Endometrial microvascular endothelial cells (primary cell): ENCODE results near the gene TTN. TPM values are rescaled to one million over a fixed set of nuclear protein-coding genes. Genes with fewer than 3 reads are reported as not detected.
"Not testable (repeated sequence)": the region's sequence is repeated elsewhere in the genome, so short reads cannot be mapped to it uniquely, and the experiment has no call there.

Experiments
- in situ Hi-C: cut with HindIII; loops from 2 replicates; pipeline ENCODE4 v1.10.0; 2017; ENCODE audit warnings: low sequenced_read_pairs, low pct_unique_long_range_greater_than_20kb; ENCODE audit errors: inconsistent ontology term
- total RNA-seq: library from RNA; depleted of rRNA; stranded (reverse); fragments of >200 nt; gene quantifications from one replicate; pipeline ENCODE4 v1.2.3, GENCODE V29; 2015; ENCODE audit errors: inconsistent ontology term

The TTN gene
- total RNA-seq, 1 donor from 2014 or later, result 0.09 TPM

DNA sequence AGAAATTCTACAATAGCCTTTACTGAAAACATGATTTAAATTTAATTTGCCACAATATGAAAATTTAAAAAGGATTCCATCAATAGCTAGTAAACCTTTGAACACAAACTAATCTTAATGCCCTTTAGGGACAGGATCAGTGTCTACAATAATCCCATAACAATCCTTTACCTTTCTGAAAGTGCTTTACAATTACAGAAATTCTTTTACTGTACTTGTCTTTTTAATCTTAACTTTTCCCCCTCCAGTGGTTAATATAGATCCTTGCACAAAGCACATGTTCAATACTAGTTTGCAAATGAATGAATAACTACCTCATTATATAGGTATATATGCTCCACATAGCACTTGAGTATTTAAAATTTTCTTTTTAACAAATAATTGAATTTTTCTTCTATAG lies 204.3 kb downstream of the TTN start:
- in situ Hi-C loops, result no loop called here

DNA sequence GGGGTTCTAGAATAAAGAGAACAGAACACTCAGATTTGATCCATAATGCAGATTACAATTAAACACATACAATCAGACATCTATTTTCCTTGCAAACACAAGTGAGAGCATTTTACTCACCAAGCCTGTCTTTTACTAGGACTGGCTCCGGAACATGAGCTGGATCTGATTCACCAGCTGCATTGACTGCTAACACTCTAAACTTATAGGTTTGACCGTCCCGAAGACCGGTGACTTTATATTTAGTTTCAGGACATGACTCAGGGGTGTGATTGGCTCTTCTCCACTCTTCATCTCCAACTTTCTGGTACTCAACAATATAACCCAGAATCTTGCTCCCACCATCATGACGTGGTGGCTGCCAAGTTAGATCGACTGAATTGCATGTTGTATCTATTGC lies 214.6 kb downstream of the TTN start:
- in situ Hi-C loops, result no loop called here

DNA sequence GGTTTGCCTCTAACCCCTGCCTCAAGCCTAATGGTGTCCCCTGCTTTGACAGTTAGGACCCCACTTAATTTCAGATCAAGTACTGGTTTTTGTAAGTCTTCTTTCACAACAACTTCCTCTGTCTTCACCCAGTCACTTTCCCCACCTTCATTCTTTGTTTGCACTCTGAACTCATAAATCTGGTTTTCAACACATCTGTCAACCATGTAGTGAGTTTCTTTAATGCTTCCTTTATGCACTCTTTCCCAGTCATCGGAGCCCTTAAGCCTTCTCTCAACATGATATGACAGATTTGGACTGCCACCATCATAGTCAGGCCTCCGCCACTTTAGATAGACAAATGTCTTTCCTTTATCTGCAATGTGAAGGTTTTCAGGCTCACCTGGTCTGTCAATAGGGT lies 217.9 kb downstream of the TTN start:
- in situ Hi-C loops, result no loop called here

DNA sequence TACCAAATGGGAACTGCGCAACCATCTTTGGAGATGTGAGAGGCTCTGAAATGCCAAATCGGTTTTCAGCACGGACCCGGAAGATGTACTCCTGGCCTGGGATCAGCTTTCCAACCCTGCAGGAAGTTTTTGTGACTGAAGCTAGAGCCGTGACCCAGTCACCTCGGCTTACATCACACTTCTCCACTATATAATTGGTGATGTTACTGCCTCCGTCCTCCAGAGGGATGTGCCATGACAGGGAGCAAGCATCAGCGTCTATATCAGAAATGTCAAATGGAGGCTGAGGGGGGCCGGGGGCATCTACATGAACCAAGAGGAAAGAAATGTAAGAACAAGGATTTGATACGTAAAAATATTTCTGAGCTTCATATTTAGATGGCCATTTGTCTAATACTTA lies 222.6 kb downstream of the TTN start:
- in situ Hi-C loops, result no loop called here

DNA sequence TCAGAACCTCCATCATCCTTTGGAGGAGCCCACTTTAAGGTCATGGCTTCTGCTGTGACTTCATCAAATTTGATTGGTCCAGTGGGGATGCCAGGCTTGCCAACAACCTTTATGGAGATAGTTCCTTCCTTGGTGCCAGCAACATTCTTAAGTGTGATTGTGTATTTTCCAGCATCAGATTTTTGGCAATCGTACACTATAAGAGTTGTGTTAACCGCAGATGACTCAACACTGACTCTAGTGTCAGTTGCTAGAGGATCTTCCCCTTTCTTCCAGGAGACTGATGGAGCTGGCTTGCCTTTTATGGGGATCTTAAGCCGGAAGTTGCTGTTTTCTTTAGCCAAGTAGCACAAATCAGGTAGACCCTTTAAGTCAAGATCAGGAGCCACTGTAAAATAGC lies 228.2 kb downstream of the TTN start:
- in situ Hi-C loops, result no loop called here

DNA sequence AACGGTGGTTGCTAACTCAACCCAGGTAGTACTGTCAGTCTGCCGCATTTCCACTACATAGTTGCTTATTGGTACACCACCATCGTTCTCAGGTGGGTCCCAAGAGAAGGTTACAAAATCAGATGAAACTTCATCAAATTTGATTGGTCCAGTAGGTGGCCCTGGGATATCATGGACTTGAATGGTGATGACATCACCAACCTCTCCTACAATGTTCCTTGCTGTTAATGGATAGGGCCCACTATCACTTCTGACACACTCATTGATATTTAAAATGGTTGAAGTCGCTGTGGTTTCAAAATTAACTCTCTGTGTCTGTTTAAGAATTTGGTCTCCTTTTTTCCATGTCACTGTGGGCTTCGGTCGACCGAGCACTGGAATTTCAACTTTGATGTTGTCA lies 232.4 kb downstream of the TTN start:
- in situ Hi-C loops, result no loop called here

DNA sequence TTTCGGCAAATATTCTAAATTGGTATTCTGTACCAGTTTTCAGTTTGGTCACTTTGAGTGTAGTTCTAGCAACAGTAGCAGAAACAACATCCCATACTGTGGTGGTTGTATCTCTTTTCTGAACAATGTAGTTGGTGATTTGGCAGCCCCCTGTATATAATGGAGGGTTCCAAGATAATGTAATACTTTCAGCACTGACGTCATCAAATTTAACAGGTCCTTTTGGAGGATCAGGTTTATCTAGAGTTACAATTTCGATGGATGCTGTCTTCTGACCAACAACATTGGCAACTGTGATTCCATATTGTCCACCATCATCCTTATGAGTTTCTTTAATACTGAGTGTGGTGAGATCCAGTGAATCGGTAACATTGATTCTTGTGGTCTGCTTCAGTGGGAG lies 239.0 kb downstream of the TTN start:
- in situ Hi-C loops, result no loop called here

DNA sequence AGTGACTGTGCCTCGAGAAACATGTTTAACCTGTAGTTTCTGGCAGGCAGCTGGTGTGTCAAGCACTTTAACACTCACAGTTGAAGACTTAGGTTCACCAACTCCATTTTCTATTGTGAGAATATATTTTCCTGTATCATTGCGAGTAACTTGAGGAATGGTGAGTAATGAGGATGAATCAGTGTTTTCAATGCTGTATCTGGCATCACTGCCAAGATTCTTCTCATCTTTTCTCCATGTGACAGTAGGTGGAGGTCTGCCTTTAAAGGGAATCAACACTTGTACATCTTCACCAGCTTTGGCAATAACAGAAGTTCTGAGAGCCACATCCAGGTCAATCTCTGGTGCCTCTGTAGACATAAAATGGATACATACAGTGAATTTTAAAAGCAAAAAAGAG lies 254.2 kb downstream of the TTN start:
- in situ Hi-C loops, result no loop called here

DNA sequence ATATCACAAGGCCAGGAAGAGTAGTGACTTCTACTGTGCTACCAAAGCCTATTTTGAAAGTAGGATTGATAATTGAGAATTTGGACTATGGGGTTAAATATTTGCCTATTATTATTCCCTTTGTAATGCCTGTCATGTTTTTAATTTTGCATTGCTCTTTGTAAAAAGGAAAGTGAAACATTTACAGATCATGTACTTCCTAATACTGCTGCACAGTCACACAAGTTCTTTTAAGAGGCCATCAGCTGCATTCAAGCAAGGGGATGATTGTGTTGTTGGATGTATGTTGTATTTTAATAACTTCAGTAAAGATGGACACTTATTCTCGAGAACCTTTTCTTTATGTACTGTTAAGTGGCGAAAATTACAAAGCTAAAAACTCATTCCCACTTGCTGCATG lies 256.9 kb downstream of the TTN start:
- in situ Hi-C loops, result no loop called here

DNA sequence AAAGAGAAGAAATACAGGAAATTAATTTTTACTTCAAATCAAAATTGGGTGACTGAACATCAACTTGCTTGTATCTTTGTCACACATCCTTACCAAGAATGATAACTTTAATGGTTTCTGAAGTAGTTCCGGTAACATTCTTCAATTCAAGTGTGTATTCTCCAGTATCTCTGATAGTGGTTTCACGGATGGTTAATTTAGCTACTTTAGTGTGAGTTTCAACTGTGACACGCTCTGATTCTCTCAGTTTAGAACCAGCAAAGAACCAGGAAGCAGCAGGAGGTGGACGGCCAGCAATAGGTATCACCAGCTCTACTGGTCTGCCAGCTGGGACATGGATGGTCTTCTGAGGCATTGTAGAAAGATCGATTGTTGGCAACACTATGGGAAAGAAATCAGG lies 264.7 kb downstream of the TTN start:
- in situ Hi-C loops, result no loop called here

DNA sequence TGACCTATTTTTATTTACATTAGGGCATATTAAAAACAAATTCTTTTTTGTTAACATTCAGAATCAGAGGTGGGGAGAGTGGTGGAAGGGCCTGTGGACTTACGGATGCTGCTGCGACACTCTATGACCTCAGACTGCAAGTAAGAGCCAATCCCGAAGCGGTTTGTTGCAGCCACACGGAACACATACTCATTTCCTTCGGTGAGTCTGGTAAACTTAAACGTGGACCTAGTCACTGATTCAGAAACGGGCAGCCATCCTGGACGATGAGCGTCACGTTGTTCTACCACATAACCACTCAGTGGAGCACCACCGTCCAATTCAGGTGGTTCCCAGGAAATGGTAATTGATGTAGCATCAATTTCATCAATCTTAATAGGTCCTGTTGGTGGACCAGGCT lies 265.1 kb downstream of the TTN start:
- in situ Hi-C loops, result no loop called here

DNA sequence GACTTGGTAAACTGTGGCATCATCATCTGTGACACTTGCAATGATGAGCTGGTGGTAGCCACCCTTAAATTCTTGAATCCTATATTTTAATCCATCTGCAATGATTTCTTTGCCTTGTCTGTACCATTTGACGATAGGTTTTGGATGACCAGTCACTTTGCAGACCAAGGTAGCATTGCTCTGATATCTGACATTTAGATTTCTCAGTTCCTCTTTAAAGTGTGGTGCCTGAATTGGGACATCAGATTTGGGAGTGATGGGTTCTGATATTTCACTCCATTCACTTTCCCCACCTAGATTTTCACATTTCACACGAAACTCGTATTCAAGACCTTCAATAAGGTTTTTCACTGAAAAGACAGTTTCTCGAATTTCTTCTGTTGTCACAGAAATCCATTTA lies 271.2 kb downstream of the TTN start:
- in situ Hi-C loops, result no loop called here

DNA sequence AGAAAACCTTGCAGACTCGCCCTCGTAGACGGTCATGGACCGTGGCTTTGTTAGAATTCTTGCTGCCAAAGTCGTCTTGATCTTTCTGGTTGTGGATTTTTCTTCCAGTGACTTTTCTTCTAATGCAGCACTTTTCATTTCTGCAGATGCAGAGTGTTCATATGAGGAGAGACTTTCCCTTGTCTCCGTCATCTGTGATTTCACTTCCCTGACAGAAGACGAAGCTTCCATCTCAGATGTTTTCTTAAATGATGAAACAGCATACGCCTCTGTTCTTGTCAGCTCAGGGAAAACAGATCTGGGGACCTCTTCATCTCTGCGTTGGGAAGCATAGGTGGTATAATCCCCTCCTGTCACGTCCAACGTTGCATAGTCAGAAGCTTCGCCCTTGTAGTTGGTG lies 276.1 kb downstream of the TTN start:
- in situ Hi-C loops, result no loop called here

DNA sequence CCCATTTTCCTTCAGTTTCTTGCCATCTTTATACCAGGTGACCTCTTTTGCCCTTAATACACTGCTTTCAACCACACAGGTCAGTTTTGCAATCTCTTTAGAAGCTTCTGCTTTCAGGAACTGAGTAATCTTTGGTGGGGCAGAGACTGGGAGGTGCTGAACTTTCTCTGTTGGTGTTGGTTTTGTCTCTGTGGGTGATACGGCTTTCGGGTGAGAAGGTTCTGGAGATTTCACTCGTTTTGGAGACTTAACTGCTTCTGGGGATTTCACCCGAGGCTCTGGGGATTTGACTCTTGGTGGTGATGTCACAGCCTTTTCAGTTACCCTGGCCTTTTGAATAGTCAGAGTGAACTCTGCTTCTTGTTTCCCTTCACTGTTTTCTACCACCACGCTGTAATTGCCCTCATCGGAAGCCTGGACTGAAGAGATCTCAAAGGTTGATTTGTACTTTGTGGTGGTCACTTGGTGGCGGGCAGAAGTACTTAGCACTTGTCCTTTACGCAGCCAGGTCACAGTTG lies 276.5 kb downstream of the TTN start:
- in situ Hi-C loops, result no loop called here

DNA sequence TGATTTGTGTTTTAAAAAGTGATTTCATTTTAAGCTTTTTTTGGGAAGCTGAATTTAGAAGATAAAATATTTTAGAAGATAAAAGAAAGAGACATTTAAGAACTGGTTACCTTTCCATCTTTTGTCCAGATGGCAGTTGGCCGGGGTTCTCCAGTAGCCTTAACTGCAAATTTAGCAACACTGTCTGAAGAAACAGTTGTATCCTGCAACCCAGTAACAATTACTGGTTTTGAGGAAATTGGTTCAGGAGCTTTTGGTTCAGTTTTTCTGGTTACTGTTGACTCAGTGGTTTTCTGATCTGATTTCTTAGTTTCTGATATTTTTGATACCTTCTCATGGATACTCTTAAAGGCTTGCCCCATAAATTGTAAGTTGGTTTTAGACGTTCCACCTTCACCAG lies 277.1 kb downstream of the TTN start:
- in situ Hi-C loops, result no loop called here

DNA sequence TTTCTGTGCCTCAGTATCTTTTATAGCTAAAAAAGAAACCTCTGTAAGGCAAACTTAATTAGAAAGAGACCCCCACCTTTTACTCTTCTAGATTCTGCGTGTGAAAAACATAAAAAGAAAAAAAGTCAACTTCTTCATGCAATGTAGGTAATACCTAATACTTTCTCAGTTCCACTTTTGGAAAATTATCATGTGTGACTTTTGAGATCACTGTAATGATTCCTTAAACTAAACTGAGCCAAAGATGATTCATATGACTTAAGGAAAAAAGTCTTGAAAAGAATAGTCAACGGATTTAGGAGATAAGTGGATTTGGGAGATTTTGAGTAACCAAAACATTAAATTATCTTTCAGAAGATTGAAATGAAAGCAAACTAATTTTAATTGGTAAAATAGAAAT lies 278.0 kb downstream of the TTN start:
- in situ Hi-C loops, result no loop called here

DNA sequence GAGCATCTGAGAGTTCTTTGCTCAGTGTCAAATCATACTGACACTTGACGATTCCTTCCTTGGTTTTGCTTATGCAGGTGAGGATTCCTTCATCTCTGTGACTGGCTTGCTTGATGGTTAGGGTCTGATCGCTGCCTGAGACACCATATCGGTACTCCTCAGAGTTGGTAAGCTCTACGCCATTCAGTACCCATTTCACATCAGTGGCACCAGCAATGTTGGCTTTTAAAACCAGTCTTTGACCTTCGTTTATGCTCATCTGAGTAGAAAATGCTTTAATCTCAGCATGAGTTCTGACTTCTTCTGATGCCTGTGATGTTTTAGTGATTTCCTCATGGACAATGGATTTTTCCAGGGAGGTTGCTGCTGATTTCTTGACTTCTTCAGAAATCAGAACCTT lies 278.6 kb downstream of the TTN start:
- in situ Hi-C loops, result no loop called here

DNA sequence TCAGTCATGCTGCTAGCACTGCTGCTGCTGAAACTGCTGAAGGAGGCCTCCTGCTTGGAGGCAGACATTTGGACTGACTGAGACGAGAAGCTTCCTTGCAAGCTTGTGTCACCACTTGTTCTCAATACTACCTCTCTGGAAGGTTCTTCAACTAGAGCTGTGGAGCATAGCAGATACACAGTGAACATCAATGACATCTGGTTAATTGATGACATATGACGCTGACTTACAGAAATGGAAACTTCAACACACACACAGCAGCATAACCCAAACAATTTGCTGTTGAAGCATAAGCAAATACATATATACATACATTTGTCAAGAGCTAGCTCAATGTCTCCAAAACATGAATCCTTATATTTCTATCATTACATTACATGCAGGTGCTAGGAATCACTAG lies 279.6 kb downstream of the TTN start:
- in situ Hi-C loops, result no loop called here

DNA sequence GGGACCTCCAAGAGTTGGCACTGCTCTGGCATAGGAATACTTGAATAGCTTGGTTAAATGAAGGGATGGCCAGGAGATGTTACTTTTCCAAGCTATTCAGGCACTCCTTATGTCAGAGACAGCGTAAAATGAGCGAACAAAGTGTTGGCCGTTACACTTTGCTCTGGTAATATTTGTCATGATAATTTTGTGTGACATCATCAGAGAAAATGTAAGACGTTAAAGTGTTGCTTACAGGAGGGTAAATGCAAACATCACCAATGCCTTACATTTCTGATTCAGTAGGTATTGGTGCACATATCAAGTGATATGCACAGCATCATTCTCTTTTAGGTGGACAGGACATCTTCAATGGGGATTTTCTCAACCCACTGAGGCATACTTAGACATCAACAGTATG lies 281.0 kb downstream of the TTN start:
- in situ Hi-C loops, result no loop called here

DNA sequence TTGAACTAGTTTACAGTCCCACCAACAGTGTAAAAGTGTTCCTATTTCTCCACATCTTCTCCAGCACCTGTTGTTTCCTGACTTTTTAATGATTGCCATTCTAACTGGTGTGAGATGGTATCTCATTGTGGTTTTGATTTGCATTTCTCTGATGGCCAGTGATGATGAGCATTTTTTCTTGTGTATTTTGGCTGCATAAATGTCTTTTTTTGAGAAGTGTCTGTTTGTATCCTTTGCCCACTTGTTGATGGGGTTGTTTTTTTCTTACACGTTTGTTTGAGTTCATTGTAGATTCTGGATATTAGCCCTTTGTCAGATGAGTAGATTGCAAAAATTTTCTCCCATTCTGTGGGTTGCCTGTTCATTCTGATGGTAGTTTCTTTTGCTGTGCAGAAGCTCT lies 281.8 kb downstream of the TTN start:
- in situ Hi-C loops, result not testable (repeated sequence)

DNA sequence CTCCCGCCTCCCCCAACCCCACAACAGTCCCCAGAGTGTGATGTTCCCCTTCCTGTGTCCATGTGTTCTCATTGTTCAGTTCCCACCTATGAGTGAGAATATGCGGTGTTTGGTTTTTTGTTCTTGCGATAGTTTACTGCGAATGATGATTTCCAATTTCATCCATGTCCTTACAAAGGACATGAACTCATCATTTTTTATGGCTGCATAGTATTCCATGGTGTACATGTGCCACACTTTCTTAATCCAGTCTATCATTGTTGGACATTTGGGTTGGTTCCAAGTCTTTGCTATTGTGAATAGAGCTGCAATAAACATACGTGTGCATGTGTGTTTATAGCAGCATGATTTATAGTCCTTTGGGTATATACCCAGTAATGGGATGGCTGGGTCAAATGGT lies 282.2 kb downstream of the TTN start:
- in situ Hi-C loops, result not testable (repeated sequence)
